GM19240 (cell line): ENCODE measurements around the gene WWTR1.

Experiments
- DNase-seq: peaks from one replicate; pipeline ENCODE4 v3.0.0; 2011; ENCODE audit warnings: low spot score; ENCODE audit not compliant: insufficient read length

The WWTR1 gene

DNA sequence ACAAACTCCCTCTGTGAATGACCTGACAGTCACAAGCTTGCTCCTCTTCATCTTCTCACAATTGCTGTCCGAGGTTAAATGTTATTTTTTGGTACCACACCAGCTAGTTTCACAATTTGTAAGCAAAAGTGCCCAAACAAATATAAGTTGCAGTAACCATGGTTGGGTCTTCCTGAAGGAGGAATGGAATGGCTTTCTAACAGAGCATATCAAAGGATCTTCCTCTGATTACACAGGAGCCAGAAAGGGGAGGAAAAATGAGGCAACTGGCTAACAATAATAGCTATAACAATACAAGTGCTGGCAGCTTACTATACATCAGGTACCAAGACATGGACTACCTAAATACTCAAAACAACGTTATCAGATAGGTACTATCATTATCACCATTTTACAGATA is 90.4 kb downstream of the WWTR1 start:
- DNase-seq, result no peak

DNA sequence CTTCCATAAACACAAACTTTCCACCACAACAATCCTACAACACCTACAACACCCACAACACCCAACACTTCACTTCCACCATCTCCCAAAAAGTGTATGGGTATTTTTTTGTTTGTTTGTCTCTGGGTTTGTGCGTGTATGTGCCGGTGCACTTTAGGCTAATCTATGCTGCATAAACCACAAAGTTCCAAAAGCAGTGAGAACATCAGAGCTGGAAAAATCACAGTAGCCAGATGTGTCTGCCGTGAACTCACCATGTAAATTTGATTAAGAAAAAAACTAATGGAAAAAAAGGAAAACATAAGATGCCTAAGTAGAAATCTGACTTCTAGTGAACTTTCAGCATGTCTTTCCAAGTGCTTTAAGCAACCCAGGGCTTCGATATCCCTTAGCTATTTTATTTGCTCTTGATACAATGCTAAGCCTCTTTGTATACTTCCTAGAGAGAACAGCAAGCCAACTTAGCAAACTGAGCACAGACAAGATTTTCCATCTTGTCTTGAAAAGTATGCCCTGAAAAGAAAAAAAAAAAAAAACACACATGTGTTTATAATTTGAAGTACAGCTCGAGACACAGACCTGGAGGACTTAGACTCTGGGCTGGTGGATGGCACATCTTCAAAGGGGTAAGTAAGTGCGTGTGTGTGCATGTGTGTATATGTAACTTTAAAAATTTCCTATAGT is 91.4 kb downstream of the WWTR1 start:
- no peak for DNase-seq

DNA sequence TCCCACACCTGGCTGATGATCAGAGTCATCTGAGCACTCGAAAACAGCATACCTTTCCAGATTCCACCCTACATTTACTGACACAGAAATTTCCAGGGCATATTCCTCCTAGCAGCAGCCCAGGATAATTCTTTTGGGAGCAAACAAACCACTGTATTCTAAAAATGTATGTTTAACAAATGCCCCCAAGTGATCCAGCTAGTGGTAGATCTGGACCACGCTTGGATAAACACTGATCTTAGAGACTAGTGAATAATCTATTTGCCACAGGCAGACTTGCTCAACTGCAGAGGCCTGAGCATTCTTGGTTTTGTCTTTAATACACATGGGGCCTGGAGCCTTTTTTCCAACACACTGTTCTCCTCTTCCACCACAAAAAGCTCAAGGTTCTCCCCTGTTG is 93.7 kb downstream of the WWTR1 start:
- DNase-seq, result no peak

DNA sequence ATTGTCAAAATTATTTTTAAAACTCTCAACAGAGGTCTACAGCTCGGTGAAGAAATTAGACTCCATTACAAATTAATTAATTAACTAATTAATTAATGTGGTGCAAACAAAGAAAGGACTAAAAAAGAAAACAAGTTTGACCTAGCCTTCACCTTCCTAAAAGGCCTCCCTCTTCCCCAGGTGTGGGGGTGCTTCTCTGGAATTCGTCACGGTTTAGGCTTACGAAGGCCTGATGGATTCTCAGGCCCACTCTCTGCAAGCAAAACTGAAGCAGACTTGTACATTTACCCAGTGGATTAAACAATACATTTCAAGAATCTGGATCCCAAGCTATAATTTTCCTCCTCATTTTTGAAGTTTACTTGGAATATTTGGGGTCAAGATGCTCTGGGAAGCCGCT is 94.7 kb downstream of the WWTR1 start:
- no peak for DNase-seq

DNA sequence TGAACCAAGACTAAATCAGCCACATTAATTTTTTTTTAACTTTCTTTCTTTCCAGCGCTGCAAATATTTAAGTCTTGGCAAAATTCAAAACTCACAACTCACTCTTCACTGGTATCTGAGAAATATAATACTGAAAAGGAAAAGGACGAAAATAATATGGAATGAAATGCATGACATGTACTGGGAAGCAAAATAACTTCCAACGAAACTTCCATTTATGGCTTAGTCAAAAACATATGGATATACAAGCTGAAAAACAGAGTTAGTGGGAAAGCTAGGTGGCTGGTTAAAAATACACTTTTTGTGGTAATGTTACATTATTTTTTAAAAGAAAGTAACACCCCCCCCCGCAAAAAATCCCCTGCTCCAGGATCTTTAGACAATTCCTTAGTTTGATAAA is 97.2 kb downstream of the WWTR1 start:
- DNase-seq, result no peak

DNA sequence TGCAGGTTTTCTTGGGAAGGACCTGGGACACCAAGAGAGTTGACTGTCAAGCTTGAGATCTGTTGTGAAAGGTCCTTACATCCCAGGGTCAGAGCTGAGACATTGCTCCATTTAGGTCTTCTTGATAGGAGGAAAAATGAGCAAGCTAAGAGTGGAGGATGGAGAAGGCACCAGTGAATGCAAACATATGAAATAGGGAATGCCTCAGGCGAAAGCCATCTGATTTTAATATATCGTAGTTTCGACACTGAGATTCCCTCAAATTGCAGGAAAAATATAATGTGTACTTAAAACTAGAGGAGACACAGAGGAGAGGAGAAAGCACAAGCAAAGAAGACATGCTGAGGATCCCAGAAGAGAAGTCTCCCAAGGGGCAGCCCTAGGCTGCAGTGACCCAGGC is 97.8 kb downstream of the WWTR1 start:
- DNase-seq, result no peak

DNA sequence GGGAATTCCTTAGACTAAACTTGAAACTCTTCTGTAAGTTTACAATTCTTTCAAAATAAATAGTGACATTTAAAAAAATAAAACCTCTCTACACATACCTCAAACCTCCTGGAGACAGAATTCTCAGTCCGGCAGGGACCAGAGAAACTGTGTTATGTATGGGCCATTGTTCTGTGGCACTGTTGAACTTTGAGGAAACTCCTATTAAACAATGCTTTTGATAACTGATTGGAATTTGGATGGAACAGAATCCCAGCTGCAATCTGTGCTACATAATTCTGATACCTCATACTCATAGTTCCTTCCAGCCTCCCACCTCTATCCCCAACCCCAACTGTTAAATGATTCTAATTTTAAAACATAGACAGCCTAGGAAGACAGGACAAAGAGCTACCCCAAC is 98.3 kb downstream of the WWTR1 start:
- DNase-seq, result no peak

DNA sequence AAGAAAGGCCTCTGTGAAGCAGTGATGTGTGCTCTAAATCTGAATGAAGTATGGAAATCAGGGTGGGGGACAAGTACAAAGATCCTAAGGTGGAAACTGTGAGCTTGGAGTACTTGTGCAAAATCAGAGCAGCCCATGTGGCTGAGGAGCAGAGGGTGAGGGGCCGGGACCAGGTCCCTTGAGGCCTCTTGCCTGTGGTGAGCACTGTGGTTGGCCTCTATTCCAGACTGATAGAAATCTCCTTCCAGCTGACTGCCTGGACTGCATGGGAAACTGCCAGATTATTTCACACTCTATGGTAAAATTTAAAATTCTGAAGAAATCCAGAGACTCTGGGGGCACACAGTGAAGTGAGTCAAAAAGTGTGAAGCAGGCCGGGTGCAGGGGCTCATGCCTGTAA is 101.9 kb downstream of the WWTR1 start:
- DNase-seq, result no peak

DNA sequence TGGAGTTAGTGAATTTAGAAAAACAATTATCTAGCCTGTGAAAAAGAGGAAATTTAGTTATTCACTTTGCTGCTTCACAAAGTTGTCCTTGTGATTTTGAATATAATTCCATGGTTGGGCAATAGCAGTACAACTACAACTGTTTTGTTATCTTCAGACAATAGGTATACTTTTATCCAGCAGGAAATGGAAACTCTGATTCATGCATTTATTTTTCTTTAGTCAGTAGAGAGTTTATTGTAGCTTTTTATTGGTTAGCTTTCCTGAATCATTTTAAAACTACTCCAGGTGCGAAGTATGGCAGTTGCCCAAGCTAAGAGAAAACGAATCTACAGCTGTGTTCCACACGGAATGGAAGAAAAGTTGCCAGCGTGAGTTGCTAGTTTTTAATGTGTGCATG is 103.0 kb downstream of the WWTR1 start:
- no peak for DNase-seq

DNA sequence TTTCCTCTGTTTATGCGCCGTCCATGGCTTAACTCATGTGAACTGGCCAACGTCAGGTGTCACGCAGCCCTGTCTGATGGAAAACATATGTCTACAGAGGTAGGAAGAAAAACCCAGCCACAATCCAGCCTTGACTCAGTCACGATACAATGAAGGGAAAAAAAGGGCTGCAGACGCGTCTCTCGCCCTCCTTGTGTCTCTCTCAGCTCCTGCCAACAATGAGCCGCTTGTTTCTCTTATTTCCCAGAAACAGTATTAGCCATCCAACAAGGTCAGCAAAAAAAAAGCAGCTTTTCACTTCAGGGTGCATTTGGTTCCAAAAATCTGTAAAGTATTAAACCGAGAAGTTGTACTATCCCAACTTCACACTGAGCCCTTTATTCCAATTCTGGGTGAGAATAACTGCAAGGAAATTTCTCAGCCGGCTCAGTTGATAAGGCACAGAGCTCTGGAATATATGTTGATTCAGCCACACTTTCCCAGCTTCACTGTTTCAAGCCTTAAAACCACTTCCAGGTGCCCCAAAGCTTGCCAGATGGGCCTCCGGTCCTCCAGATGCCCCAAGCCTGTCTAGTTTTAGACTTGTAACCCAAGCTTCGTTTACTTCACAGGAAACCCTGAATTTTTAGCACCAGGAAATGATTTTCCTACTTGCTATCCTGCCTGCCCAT is 103.9 kb downstream of the WWTR1 start:
- no peak for DNase-seq

DNA sequence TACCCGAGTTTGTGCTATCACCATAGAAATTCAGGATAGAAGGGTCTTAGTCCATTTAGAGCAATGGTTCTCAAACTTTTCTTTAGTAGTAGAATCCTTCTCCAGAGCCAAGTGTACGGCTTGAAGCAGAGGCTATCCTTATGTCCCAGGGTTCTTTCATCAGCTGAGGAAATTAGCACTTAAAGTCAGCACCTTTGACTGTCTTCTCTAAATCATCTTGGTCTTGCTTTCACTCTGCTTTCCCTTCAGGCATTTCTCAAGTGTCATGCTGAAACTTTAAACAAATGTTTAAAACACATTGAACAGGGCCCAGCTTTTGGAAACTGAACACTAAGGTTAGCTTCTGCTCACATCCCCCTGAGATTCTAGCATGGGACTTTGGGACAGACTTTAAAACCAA is 105.1 kb downstream of the WWTR1 start:
- no peak for DNase-seq

DNA sequence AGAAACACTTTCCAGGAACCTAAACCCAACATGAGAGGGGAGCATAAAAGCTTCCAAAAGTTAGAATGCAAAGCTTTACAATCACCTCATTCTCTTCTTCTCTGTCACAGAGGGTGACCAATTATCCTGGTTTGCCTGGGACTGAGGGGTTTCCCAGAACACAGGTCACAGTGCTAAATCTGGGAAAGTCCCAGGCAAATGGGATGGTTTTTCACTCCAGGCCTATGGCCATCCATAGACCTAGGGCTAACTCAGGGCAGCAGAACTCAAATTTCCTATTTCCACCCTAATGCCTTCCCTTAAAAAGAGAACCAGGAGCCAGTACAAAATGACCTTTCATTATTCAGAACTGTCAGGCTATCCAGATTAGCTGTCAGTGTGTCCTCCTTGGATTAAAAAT is 106.3 kb downstream of the WWTR1 start:
- DNase-seq, result no peak

DNA sequence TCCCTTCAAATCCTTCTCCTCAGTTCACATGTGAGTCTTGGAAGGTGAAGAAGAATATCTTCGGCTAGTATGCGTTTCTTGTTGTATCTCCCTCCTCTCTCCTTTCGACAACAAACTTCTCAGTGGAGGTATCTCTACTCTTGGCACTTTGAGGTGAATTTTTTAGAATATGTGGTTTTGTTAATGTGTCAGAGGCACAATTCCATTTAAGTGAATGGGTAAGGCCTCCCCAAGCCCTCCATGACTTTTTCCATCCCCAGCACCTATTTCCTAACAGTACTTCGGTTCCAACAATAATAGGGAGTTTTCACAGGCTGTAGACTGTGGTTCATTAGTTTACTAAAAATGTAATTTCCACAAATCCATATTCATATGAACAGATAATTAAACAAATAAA is 109.2 kb downstream of the WWTR1 start:
- DNase-seq, result no peak

DNA sequence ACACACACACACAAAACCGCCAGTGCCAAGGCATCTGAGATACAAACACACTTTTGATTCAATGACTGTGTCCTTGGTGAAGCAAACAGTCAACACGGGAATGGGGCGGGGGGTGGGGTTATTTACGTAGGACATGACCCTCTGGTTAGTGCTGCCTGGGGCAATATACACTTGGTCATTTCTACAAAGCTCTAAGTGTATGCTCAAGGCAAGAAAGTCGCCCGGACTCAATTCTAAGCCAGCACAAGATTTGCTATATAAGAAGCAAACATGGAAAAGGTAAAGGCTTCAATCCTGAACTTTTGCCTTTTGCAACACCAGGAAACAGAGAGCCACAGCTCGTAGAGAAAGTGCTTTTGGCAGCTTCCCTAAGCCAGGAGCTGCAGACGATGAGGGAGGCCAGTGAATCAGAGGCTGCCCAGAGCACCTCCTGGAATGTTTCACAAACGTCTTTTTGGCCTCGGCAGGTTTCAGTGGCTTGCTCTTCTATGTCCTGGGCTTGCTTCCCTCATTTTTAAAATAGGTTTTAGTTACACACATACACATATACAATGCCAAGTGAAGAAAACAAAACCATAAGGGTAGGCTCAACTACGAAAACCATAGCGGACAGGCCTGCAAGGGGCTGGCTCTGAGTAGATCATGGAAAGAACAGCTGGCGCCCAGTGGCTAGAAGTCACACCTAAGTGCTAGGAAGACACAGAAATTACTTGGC is 109.7 kb downstream of the WWTR1 start:
- no peak for DNase-seq

DNA sequence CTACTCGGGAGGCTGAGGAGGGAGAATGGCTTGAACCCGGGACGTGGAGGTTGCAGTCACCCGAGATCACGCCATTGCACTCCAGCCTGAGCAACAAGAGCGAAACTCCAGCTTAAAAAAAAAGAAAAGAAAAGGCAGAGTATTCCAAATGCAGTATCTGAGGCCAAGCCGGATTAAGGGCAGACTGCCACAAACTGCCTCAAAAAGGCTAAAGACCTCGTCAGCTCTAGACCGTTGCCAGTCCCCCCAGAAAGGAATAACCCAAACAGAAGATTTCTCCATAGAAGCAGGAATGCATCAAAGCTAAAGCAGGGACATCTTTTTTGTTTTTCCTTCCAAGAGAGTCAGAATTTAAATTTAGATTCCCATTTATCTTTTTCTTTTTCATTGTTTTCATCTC is 110.4 kb downstream of the WWTR1 start:
- no peak for DNase-seq

DNA sequence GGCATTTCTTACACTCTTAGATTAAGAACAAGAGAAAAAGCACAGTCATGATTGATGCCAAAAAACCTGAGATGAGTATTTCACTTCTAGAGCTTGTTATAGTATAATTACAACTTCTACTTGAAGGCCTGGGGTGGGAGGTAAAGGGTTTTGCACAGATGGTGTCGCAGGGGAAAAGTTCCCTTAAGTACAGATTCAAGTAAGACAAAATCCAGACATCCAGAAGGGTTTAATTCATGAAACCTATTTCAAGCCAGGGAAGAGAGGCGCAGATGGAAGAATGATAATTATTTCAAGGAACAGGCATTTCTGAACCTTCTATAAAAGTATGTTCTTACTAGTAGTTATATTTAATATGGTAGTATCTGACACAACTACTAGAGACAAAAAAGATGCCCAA is 112.8 kb downstream of the WWTR1 start:
- DNase-seq, result no peak

DNA sequence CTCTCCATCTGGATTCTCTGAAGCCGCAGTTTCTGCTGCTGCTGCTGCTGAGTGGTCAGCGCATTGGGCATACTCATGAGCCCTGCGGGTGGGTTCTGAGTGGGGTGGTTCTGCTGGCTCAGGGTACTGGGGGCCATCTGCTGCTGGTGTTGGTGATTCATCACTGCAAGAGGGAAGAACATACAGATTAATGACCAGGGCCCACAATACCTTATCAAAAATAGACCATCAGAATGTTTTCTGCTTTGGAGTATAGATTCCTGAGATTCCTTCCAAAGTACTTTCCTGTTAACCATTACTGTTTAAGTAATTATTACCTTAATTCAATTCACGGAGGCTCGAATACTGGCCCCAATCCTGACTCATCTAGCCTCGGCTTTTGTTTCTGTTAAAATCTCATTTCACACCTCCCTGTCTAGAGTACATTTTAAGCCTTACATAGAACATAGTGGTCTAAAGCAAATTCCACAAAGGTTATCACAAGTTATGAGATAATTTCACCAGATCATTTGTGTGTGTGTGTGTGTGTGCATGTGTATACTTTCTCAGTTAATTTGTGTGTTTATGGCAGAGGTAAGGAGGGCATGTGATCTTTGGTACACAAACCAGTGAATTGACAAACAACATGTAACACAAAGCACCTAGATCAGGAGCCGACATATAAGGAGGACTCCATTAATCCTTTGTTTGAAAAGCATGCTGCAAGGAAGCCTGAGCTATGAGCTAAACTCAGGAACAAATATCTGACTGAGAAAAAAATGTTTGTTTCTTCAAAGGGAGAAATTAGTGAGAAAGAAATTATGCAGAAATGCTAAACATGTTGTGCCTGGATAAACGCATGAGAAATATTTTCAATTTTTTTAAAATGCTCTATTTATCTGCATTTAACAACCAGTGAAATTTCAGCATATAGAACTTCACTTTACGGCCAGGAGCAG is 115.2 kb downstream of the WWTR1 start:
- no peak for DNase-seq

DNA sequence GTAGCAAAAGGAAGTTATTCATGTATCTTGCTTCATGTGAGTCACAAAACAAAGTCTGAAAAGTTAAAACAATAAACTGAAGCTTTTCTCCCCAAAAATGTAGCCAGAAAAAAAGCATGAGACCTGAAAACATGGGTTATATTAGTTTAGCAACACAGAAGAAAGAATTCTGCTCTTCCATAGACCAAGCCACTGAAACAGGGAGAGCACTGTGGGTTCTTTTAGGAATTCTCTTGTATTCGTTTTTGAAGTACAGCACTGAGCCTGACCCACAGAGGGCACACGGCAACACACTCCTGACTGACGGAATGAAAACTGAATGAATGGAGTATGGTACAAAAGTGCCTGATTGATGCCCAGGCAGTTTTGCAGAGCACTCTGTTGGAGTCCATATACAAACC is 116.7 kb downstream of the WWTR1 start:
- no peak for DNase-seq

DNA sequence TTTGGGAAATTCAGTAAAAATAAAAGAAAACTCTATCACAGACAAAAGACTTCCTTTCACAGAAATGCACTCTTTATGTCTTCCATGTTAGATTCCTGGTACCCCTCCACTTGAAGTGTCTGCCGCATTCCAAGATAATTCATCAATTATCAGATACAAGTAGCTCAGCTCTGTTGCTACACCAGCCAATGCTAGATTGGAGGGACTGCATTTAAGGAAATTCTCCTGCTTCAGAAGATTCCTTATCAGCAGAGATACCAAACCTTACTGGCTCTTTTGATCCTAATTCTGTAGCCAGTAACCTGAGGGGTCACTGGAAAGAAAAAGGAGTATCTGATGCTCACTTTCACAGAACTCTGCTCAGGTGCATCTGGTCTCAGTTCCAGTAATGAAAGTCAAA is 119.5 kb downstream of the WWTR1 start:
- DNase-seq, result no peak

DNA sequence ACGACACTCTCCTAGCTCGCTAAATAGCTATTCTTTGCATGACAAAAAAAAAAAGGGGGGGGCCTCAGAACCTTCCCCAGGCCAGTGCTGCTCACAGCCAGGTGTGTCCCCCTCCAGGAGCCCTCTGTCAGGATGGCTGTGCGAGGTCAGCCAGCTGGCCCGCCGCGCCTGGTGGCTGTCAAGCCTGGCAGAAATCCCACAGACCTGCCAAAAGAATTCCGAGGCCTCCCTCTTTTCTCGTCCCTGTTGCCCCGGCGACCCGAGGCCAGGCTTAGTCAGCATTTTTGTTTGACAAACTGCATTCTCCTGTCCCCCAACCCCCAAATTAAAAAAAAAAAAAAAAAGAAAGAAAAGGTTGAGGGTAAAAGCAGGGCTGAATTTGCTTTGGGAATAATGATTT is 121.4 kb downstream of the WWTR1 start:
- DNase-seq, result no peak

DNA sequence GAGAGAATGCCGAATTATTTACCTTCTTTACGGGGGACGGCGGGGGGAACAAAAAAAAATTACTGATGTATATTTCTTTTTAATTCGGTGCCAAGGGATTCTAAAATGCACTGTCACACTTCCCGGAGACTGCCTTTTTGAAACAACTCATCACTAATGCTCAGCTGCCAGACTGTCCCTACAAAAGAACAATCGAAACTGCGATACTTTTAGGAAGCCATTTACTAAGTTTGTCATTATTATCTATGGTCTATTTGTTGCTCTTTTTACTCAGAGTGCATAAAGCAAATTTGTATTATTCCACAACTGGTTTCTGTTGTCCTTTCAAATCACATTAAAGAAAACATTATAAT is 122.5 kb downstream of the WWTR1 start:
- no peak for DNase-seq
